Measurements from ENCODE around the gene IQCM. TPM values are rescaled to one million over a fixed set of nuclear protein-coding genes. Genes with fewer than 3 reads are reported as not detected.
"Not testable (repeated sequence)": the region's sequence is repeated elsewhere in the genome, so short reads cannot be mapped to it uniquely, and the experiment has no call there.

Gene IQCM
- total RNA-seq, 2 donors from 2014 or later = not detected

GRCh38 chr4:149572716-149573115 is 242.9 kb downstream of the IQCM start:
- Mint-ChIP-seq H3K9me3 (peaks cover 0 to 4% of the 10 kb centered on the region in 2 donors), H3K27ac (no peak overlapping the region), H3K36me3 (no peaks in the 10 kb centered on the region)
- ATAC-seq (no peak), DNase-seq (ENCODE audit: low spot score in 2 of 2) (no peak)

DNA sequence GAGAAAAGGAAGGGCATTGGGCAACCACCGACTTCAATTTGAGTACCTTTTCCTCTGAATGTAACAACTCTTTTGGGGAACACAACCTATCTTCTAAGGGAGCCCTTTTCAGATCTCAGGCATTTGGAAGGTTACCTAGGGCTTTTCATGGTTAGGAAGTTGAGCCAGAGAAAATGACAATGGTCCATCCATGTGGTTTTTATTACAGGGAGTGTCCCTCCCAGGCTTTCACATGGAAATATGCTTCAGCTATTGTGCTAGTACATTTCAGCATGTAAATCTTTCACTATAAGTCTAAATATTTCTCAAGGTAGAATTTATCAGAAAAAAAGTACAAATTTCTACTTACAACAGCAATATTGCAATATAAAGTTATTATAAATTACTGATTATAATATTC is 259.8 kb downstream of the IQCM start:
- Mint-ChIP-seq H3K9me3 (peaks cover 13 to 15% of the 10 kb centered on the region in 2 donors), H3K36me3 (no peaks in the 10 kb centered on the region), H3K27ac (no peak overlapping the region)
- ATAC-seq (no peak), DNase-seq (ENCODE audit: low spot score in 2 of 2) (no peak)

GRCh38 chr4:149555146-149555545 is 260.5 kb downstream of the IQCM start:
- no peak overlapping the region for H3K27ac Mint-ChIP-seq
- no peaks in the 10 kb centered on the region for H3K36me3 Mint-ChIP-seq
- DNase-seq (ENCODE audit: low spot score in 2 of 2) = no peak
- ATAC-seq = no peak
- peaks cover 13 to 15% of the 10 kb centered on the region in 2 donors for H3K9me3 Mint-ChIP-seq

GRCh38 chr4:149553959-149554520 is 261.6 kb downstream of the IQCM start:
- Mint-ChIP-seq H3K36me3 (no peaks in the 10 kb centered on the region), H3K27ac (no peak overlapping the region), H3K9me3 (peaks cover 10 to 13% of the 10 kb centered on the region in 2 donors)
- DNase-seq (ENCODE audit: low spot score in 2 of 2) (no peak), ATAC-seq (no peak)

DNA sequence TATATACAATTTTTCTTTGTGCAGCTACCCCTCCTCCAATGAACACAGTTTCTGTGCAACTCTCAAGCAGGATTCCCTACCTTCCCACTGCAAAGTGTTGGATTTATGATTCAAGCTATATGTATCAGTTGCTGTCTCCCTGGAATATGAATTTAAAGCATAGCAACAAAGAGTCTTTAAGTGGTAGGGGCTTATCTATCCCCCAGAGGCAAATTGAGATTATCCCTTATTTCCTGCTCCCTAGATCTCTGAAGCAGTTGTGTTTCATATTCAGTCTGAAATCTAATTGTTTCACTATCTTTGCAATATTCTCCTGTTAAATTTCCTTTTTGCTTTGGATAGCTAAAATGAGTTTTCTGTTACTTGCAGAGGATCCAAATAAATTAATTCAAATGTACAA is 263.0 kb downstream of the IQCM start:
- H3K27ac Mint-ChIP-seq = no peak overlapping the region
- ATAC-seq (no peak), DNase-seq (ENCODE audit: low spot score in 2 of 2) (no peak)
- H3K9me3 Mint-ChIP-seq = peaks cover 1 to 7% of the 10 kb centered on the region in 2 donors
- no peaks in the 10 kb centered on the region for H3K36me3 Mint-ChIP-seq

GRCh38 chr4:149549911-149550310 is 265.7 kb downstream of the IQCM start:
- DNase-seq (ENCODE audit: low spot score in 2 of 2) = no peak
- Mint-ChIP-seq H3K36me3 (no peaks in the 10 kb centered on the region), H3K9me3 (peaks cover 0 to 3% of the 10 kb centered on the region in 2 donors), H3K27ac (no peak overlapping the region)
- ATAC-seq = no peak

DNA sequence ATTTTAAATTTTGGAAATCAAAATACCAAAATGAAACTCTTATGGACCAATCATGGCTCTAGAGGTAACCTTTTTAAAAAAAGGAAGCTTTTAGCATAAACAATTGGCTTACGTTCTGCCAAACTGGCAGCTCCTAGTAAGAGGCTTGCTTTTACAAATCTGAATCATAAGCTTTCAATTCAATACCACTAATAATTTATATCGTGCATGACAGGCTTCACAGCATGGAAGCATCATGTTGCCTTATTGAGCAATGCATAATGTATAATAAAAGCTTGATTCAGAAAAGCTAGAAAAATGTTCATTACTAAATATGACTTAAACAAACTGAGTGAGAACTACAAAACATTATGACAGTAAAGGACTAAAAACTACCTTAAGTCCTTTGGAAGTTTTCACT is 280.9 kb downstream of the IQCM start:
- H3K36me3 Mint-ChIP-seq = peaks cover 0 to 8% of the 10 kb centered on the region in 2 donors
- no peak overlapping the region for H3K27ac Mint-ChIP-seq
- no peak for DNase-seq (ENCODE audit: low spot score in 2 of 2)
- peaks cover 19% of the 10 kb centered on the region in 2 donors for H3K9me3 Mint-ChIP-seq
- no peak for ATAC-seq

DNA sequence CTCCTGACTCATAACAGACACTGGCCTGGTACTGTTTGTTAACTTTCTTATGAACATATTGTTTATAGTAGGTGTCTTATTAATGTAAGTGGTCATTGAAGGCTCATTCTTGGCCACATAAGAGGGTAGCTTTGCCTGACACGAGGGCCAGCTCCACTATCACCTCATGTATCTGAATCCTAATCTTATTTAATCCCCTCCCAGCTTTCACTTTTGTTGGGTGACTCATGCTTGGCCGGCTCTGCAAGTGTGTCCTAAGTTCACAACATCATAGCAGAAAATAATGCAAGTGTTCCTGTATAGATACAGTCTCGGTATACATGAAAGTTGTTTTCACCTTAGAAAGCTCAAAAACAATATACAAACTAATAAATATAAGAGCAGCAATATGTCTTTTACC is 283.8 kb downstream of the IQCM start:
- Mint-ChIP-seq H3K9me3 (peaks cover 14 to 18% of the 10 kb centered on the region in 2 donors), H3K36me3 (no peaks in the 10 kb centered on the region), H3K27ac (no peak overlapping the region)
- ATAC-seq (no peak), DNase-seq (ENCODE audit: low spot score in 2 of 2) (no peak)

DNA sequence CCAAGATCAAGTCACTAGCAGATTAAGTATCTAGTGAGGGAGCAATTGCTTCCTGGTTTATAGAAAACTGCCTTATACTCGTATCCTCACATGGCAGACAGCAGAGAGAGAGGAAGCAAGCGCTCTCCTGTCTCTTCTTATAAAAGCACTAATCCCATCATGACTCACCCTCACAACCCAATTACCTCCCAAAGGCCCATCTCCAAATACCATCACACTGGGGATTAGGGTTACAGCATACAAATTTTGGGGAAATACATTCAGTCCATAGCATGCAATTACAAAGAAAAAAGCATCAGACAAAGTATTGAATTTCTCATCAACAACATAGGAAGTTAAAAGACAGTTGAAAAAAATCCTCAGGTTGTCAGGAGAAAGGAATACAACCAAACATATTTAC is 292.6 kb downstream of the IQCM start:
- ATAC-seq (no peak), DNase-seq (ENCODE audit: low spot score in 2 of 2) (no peak)

GRCh38 chr4:149521611-149522425 is 293.8 kb downstream of the IQCM start:
- no peak overlapping the region for H3K27ac Mint-ChIP-seq
- no peaks in the 10 kb centered on the region for H3K36me3 Mint-ChIP-seq
- H3K9me3 Mint-ChIP-seq = peaks cover 6 to 12% of the 10 kb centered on the region in 2 donors
- ATAC-seq (no peak), DNase-seq (ENCODE audit: low spot score in 2 of 2) (no peak)

More for the DNA sequence above, 292.6 kb downstream of the IQCM start:
- no peak overlapping the region for H3K27ac Mint-ChIP-seq
- peaks cover 8 to 13% of the 10 kb centered on the region in 2 donors for H3K9me3 Mint-ChIP-seq
- no peaks in the 10 kb centered on the region for H3K36me3 Mint-ChIP-seq

DNA sequence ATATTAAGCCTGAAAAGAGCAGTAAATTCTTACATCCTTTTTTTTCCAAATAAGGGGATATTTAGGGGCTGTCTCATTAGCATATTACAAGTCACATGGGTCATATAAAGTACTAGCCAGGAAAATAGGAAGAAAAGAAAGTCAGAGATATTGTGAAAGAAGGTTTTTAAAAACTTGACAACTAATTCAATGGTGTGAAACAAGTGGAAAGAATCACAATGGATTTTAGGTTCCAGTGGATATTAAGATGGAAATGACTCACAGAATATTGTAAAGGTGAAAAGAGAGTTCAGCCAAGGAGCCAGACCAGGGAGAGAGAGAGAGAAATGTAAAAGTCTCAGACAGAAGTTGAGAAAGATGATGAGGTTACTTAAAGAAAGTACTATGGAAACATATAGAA is 297.2 kb downstream of the IQCM start:
- Mint-ChIP-seq H3K27ac (no peak overlapping the region), H3K36me3 (no peaks in the 10 kb centered on the region), H3K9me3 (peaks cover 10 to 16% of the 10 kb centered on the region in 2 donors)
- ATAC-seq (no peak), DNase-seq (ENCODE audit: low spot score in 2 of 2) (no peak)

DNA sequence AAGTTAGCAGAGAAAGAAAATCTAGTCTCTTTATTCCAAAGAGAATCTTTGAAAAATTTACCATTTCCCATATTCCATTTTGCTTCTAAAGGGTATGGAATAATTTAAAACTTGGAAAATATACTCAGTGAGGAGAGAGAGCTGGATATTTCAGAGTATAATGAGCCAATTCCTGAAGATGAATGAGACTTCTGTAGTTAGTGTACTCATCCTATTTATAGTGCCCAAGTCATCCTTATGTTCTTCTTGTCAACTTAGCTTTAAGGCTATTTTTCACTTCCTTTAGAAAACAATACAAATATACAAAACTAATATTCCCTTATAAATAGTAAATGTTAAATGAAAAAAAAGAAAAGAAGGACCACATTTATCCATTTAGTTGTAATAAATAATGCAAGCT is 302.6 kb downstream of the IQCM start:
- Mint-ChIP-seq H3K27ac (no peak overlapping the region), H3K9me3 (peaks cover 16 to 20% of the 10 kb centered on the region in 2 donors), H3K36me3 (no peaks in the 10 kb centered on the region)
- no peak for DNase-seq (ENCODE audit: low spot score in 2 of 2)
- ATAC-seq = no peak

GRCh38 chr4:149512501-149512900 is 303.1 kb downstream of the IQCM start:
- DNase-seq (ENCODE audit: low spot score in 2 of 2) (no peak), ATAC-seq (no peak)
- no peaks in the 10 kb centered on the region for H3K36me3 Mint-ChIP-seq
- H3K27ac Mint-ChIP-seq = no peak overlapping the region
- peaks cover 16 to 20% of the 10 kb centered on the region in 2 donors for H3K9me3 Mint-ChIP-seq

- ATAC-seq (no peak), DNase-seq (ENCODE audit: low spot score in 2 of 2) (no peak)
- H3K9me3 Mint-ChIP-seq = peaks cover 16 to 22% of the 10 kb centered on the region in 2 donors
- no peak overlapping the region for H3K27ac Mint-ChIP-seq
- no peaks in the 10 kb centered on the region for H3K36me3 Mint-ChIP-seq
Observed at GRCh38 chr4:149511558-149512298, 303.9 kb downstream of the IQCM start.

GRCh38 chr4:149507309-149507708 is 308.3 kb downstream of the IQCM start:
- ATAC-seq; DNase-seq (ENCODE audit: low spot score in 2 of 2); H3K27ac Mint-ChIP-seq; H3K36me3 Mint-ChIP-seq: not testable (repeated sequence)
- peaks cover 19 to 23% of the 10 kb centered on the region in 2 donors for H3K9me3 Mint-ChIP-seq

- ATAC-seq = no peak
- Mint-ChIP-seq H3K27ac (no peak overlapping the region), H3K9me3 (peaks cover 14 to 18% of the 10 kb centered on the region in 2 donors), H3K36me3 (no peaks in the 10 kb centered on the region)
- no peak for DNase-seq (ENCODE audit: low spot score in 2 of 2)
Observed at GRCh38 chr4:149500806-149501205, 314.8 kb downstream of the IQCM start.

- ATAC-seq = no peak
- DNase-seq (ENCODE audit: low spot score in 2 of 2) = no peak
- H3K27ac Mint-ChIP-seq = no peak overlapping the region
- H3K9me3 Mint-ChIP-seq = peaks cover 15 to 19% of the 10 kb centered on the region in 2 donors
- H3K36me3 Mint-ChIP-seq = no peaks in the 10 kb centered on the region
Observed at GRCh38 chr4:149499726-149500125, 315.9 kb downstream of the IQCM start.
